ENCODE data around the gene ELOA2. TPM values are rescaled to one million over a fixed set of nuclear protein-coding genes. Genes with fewer than 3 reads are reported as not detected.
"Not testable (repeated sequence)": the region's sequence is repeated elsewhere in the genome, so short reads cannot be mapped to it uniquely, and the experiment has no call there.

Gene ELOA2
- total RNA-seq, 1 experiment from 2014 or later: not detected

DNA sequence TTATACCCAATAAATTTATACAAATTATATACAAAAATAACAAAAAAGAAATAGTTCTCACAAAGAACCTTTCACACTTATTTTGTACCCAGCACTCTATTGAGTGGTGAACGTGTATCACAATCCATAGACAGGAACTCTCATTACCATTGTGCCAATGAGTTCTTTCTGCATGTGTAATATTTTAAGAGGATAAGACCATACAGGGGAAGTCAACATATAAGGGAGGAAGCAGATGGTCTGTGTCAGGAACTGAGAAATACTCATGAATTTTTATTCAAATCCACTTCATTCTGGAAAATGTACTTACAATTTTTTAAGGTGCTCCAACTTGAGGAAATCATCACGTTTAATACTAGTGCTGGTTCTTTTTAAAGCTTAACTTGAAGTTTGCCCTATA, 27.1 kb upstream of the ELOA2 start:
- H3K4me3 ChIP-seq (ENCODE audit: low read length): no peak overlapping the region
- H3K4me1 ChIP-seq (ENCODE audit: low read length): no peaks in the 10 kb centered on the region
- no peaks in the 10 kb centered on the region for H4K20me1 ChIP-seq (ENCODE audit: insufficient read depth, low read depth, low read length)
- no peak overlapping the region for H3K4me2 ChIP-seq (ENCODE audit: low read depth, low read length, poor library complexity, severe bottlenecking)
- H3K9me2 ChIP-seq (replicated peaks; ENCODE audit: insufficient read depth, low read length): no peaks in the 10 kb centered on the region
- H2AFZ ChIP-seq (ENCODE audit: low read length): no peak overlapping the region
- H3K27me3 ChIP-seq (ENCODE audit: low read length): no peaks in the 10 kb centered on the region
- no peaks in the 10 kb centered on the region for H3K79me2 ChIP-seq (ENCODE audit: low read length)
- H3K27ac ChIP-seq (ENCODE audit: low read length): no peak overlapping the region
- no peak overlapping the region for H3K9ac ChIP-seq (ENCODE audit: low read length)
- no peaks in the 10 kb centered on the region; the same call in 1 of the 2 replicates for H3K36me3 ChIP-seq (ENCODE audit: insufficient read depth, low read length)
- no peak for DNase-seq
- H3K9me3 ChIP-seq (ENCODE audit: low read length): no peaks in the 10 kb centered on the region

GRCh38 chr18:47054369-47054768, 18.9 kb upstream of the ELOA2 start:
- Histone ChIP-seq H3K4me2 (ENCODE audit: low read depth, low read length, poor library complexity, severe bottlenecking) (no peak overlapping the region), H3K4me3 (ENCODE audit: low read length) (no peak overlapping the region), H3K4me1 (ENCODE audit: low read length) (peaks cover 8% of the 10 kb centered on the region), H3K79me2 (ENCODE audit: low read length) (no peaks in the 10 kb centered on the region), H4K20me1 (ENCODE audit: insufficient read depth, low read depth, low read length) (peaks cover 15% of the 10 kb centered on the region), H3K9me2 (replicated peaks; ENCODE audit: insufficient read depth, low read length) (no peaks in the 10 kb centered on the region), H3K9ac (ENCODE audit: low read length) (no peak overlapping the region), H3K9me3 (ENCODE audit: low read length) (no peaks in the 10 kb centered on the region), H3K27ac (ENCODE audit: low read length) (no peak overlapping the region), H3K27me3 (ENCODE audit: low read length) (no peaks in the 10 kb centered on the region), H2AFZ (ENCODE audit: low read length) (no peak overlapping the region), H3K36me3 (ENCODE audit: insufficient read depth, low read length) (no peaks in the 10 kb centered on the region; the same call in 1 of the 2 replicates)
- no peak for DNase-seq

GRCh38 chr18:47050468-47050867, 15.0 kb upstream of the ELOA2 start:
- H3K79me2 ChIP-seq (ENCODE audit: low read length): no peaks in the 10 kb centered on the region
- H4K20me1 ChIP-seq (ENCODE audit: insufficient read depth, low read depth, low read length): peaks cover 19% of the 10 kb centered on the region
- no peak overlapping the region for H3K9ac ChIP-seq (ENCODE audit: low read length)
- peak; percentile 70 for DNase-seq
- no peak overlapping the region for H3K4me2 ChIP-seq (ENCODE audit: low read depth, low read length, poor library complexity, severe bottlenecking)
- H2AFZ ChIP-seq (ENCODE audit: low read length): no peak overlapping the region
- H3K9me2 ChIP-seq (replicated peaks; ENCODE audit: insufficient read depth, low read length): no peaks in the 10 kb centered on the region
- no peaks in the 10 kb centered on the region for H3K36me3 ChIP-seq (ENCODE audit: insufficient read depth, low read length)
- peaks cover 8% of the 10 kb centered on the region for H3K4me1 ChIP-seq (ENCODE audit: low read length)
- no peak overlapping the region for H3K4me3 ChIP-seq (ENCODE audit: low read length)
- no peaks in the 10 kb centered on the region for H3K27me3 ChIP-seq (ENCODE audit: low read length)
- H3K27ac ChIP-seq (ENCODE audit: low read length): no peak overlapping the region
- H3K9me3 ChIP-seq (ENCODE audit: low read length): no peaks in the 10 kb centered on the region

- Histone ChIP-seq H3K79me2 (ENCODE audit: low read length) (no peaks in the 10 kb centered on the region), H4K20me1 (ENCODE audit: insufficient read depth, low read depth, low read length) (peaks cover 2% of the 10 kb centered on the region; the same call in 1 of the 2 replicates), H3K4me3 (ENCODE audit: low read length) (no peak overlapping the region), H3K27ac (ENCODE audit: low read length) (no peak overlapping the region), H2AFZ (ENCODE audit: low read length) (no peak overlapping the region), H3K9ac (ENCODE audit: low read length) (no peak overlapping the region), H3K27me3 (ENCODE audit: low read length) (no peaks in the 10 kb centered on the region), H3K4me2 (ENCODE audit: low read depth, low read length, poor library complexity, severe bottlenecking) (no peak overlapping the region), H3K4me1 (ENCODE audit: low read length) (no peaks in the 10 kb centered on the region), H3K9me2 (replicated peaks; ENCODE audit: insufficient read depth, low read length) (no peaks in the 10 kb centered on the region), H3K9me3 (ENCODE audit: low read length) (no peaks in the 10 kb centered on the region), H3K36me3 (ENCODE audit: insufficient read depth, low read length) (no peaks in the 10 kb centered on the region)
- no peak for DNase-seq
These were observed 5.6 kb upstream of the ELOA2 start for GRCh38 chr18:47040982-47041381.

DNA sequence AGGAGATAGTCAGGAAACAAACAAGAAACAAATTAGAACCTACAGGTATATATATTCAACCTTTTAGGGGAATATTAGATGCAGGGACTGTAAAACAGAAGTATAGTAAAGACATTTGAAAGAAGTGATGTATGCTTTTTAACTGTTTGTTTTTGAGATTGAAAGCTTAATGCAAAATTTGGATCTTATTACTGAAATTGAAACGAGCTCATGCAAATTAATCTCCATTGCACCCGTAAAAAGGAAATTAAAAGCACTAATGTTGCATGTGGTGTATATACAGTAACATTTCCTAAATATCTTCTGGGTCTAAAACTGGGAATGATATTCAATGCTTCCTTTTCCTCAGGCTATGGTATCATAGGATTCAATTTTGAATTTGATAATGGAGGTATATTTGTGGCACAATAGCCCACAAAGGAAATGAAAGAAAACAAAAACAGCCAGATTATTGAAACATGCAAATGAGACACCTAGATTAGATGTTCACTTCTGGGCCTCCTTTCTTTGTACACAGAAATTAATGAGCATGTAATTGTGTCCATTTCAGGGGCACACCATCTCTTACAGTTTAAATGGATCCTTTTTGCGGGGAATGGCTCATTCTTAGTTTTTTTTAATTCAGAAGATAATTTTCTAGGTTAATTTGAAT, 1.6 kb upstream of the ELOA2 start:
- Histone ChIP-seq H3K79me2 (ENCODE audit: low read length) (no peaks in the 10 kb centered on the region), H3K4me2 (ENCODE audit: low read depth, low read length, poor library complexity, severe bottlenecking) (no peak overlapping the region), H3K27me3 (ENCODE audit: low read length) (no peaks in the 10 kb centered on the region), H2AFZ (ENCODE audit: low read length) (no peak overlapping the region), H3K36me3 (ENCODE audit: insufficient read depth, low read length) (no peaks in the 10 kb centered on the region), H3K4me1 (ENCODE audit: low read length) (no peaks in the 10 kb centered on the region), H3K9me3 (ENCODE audit: low read length) (no peaks in the 10 kb centered on the region), H3K9me2 (replicated peaks; ENCODE audit: insufficient read depth, low read length) (no peaks in the 10 kb centered on the region), H3K4me3 (ENCODE audit: low read length) (no peak overlapping the region), H4K20me1 (ENCODE audit: insufficient read depth, low read depth, low read length) (no peaks in the 10 kb centered on the region; the same call in 1 of the 2 replicates), H3K9ac (ENCODE audit: low read length) (no peak overlapping the region), H3K27ac (ENCODE audit: low read length) (no peak overlapping the region)
- DNase-seq: no peak

DNA sequence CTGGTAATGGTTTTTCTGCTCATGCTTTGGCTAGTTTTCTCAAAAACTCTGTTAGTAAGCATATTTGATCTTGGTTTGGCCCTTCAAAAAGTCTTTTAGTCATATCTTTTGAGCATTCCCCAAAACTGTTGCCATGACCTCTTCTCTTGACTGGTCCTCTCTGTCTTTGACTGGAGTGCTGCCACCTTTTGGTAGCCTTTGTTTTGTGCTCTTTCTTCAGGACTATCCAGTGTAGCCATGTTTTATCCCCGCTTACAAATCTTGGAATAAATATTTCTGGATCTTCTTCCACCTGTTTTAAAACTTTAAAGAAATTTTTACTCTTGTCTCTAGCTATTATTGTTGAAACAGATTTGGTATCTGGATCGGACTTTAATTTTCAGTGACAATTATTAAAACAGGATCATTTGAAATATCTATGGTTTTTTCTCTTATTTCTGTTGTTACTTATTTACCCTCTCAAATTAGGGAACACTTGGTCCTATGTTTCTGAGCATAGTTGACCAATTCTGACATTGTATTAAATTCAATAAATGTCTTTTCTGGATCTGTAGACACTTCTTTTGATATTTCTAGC, 965 bp upstream of the ELOA2 start:
- peak; percentile 62 for DNase-seq
- no peak overlapping the region for H3K27ac ChIP-seq (ENCODE audit: low read length)
- H4K20me1 ChIP-seq (ENCODE audit: insufficient read depth, low read depth, low read length): no peaks in the 10 kb centered on the region; the same call in 1 of the 2 replicates
- H3K4me1 ChIP-seq (ENCODE audit: low read length): no peaks in the 10 kb centered on the region
- no peaks in the 10 kb centered on the region for H3K27me3 ChIP-seq (ENCODE audit: low read length)
- no peak overlapping the region for H2AFZ ChIP-seq (ENCODE audit: low read length)
- H3K4me2 ChIP-seq (ENCODE audit: low read depth, low read length, poor library complexity, severe bottlenecking): no peak overlapping the region
- H3K4me3 ChIP-seq (ENCODE audit: low read length): no peak overlapping the region
- no peaks in the 10 kb centered on the region for H3K9me2 ChIP-seq (replicated peaks; ENCODE audit: insufficient read depth, low read length)
- no peak overlapping the region for H3K9ac ChIP-seq (ENCODE audit: low read length)
- H3K36me3 ChIP-seq (ENCODE audit: insufficient read depth, low read length): no peaks in the 10 kb centered on the region
- H3K79me2 ChIP-seq (ENCODE audit: low read length): no peaks in the 10 kb centered on the region
- H3K9me3 ChIP-seq (ENCODE audit: low read length): no peaks in the 10 kb centered on the region

DNA sequence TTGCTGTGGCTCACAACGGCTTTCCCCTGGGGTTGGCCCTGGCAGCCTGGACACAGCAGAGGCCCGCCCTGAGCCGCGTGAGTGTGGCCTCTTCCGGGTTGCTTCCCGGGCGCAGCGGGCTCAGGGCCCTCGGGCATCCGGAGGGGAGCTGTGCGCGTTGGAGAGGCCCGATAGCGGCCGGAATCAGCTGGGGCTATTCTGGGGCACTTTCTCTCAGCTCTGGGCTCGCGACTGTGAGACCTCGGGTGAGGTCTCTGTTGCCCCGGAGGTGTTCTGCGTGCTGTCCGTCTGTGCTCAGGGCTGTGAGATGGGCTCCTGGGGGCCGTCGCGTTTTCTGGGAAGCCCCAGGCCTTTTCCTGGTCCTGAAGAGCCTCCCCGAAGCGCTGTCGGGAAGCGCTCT, 830 bp downstream of the ELOA2 start:
- not testable (repeated sequence) for H3K4me1 ChIP-seq (ENCODE audit: low read length); H4K20me1 ChIP-seq (ENCODE audit: insufficient read depth, low read depth, low read length); H3K9me3 ChIP-seq (ENCODE audit: low read length); H3K27ac ChIP-seq (ENCODE audit: low read length); H3K9me2 ChIP-seq (replicated peaks; ENCODE audit: insufficient read depth, low read length); H3K79me2 ChIP-seq (ENCODE audit: low read length); H3K9ac ChIP-seq (ENCODE audit: low read length); H3K27me3 ChIP-seq (ENCODE audit: low read length); H3K36me3 ChIP-seq (ENCODE audit: insufficient read depth, low read length); H3K4me3 ChIP-seq (ENCODE audit: low read length); H2AFZ ChIP-seq (ENCODE audit: low read length); DNase-seq; H3K4me2 ChIP-seq (ENCODE audit: low read depth, low read length, poor library complexity, severe bottlenecking)

DNA sequence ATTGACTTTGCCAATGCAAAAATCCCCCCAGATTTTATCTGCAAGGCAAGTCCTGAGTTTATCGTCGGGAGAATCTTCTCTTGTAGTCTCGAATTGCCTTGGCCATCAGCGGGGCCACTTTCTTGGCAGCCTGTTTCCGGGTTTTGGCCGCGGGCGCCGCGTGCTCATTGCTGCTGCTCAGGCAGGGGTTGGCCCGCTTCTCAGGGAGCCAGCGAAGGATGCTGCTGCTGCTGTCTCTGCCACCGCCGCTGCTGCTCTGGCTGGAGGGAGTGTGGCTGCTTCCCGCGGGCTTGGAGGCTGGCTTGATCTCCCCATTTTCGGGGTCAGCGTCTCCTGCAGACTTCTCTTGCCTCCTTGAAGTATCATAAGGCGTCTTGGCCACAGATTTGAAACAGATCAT, 2.5 kb downstream of the ELOA2 start:
- no peak overlapping the region for H3K4me3 ChIP-seq (ENCODE audit: low read length)
- H3K4me2 ChIP-seq (ENCODE audit: low read depth, low read length, poor library complexity, severe bottlenecking): no peak overlapping the region
- no peak overlapping the region for H3K9ac ChIP-seq (ENCODE audit: low read length)
- no peak overlapping the region for H3K27ac ChIP-seq (ENCODE audit: low read length)
- H2AFZ ChIP-seq (ENCODE audit: low read length): no peak overlapping the region
- no peaks in the 10 kb centered on the region for H3K4me1 ChIP-seq (ENCODE audit: low read length)
- H3K79me2 ChIP-seq (ENCODE audit: low read length): no peaks in the 10 kb centered on the region
- H3K27me3 ChIP-seq (ENCODE audit: low read length): no peaks in the 10 kb centered on the region
- no peaks in the 10 kb centered on the region for H4K20me1 ChIP-seq (ENCODE audit: insufficient read depth, low read depth, low read length)
- DNase-seq: no peak
- H3K9me2 ChIP-seq (replicated peaks; ENCODE audit: insufficient read depth, low read length): no peaks in the 10 kb centered on the region
- H3K36me3 ChIP-seq (ENCODE audit: insufficient read depth, low read length): no peaks in the 10 kb centered on the region
- no peaks in the 10 kb centered on the region for H3K9me3 ChIP-seq (ENCODE audit: low read length)
